Mesendoderm (in vitro differentiated cells): ENCODE data around the gene LRP3.

Experiments used
- DNase-seq: peaks from one replicate; pipeline ENCODE4 v3.0.0; 2013
- H2AK5ac ChIP-seq: 2 replicates; pipeline ENCODE4 v1.6.1; 2013; ENCODE audit warnings: low read length, inconsistent platforms
- H2BK120ac ChIP-seq: 2 replicates; pipeline ENCODE4 v1.6.1; 2013; ENCODE audit warnings: low read depth, mild to moderate bottlenecking, low read length, moderate library complexity, mixed read lengths
- H2BK15ac ChIP-seq: replicated peaks from 2 replicates; pipeline ENCODE4 v1.6.1; 2013; ENCODE audit warnings: low read depth, mild to moderate bottlenecking, moderate library complexity
- H2BK5ac ChIP-seq: 2 replicates; pipeline ENCODE4 v1.6.1; 2013; ENCODE audit warnings: low read length, inconsistent platforms
- H3K18ac ChIP-seq: 2 replicates; pipeline ENCODE4 v1.6.1; 2013; ENCODE audit warnings: mild to moderate bottlenecking, low read length, mixed read lengths
- H3K23ac ChIP-seq: one replicate; pipeline ENCODE4 v1.6.1; 2013; ENCODE audit warnings: low read length
- H3K27ac ChIP-seq: 2 replicates; pipeline ENCODE4 v1.5.1; 2013; ENCODE audit warnings: low read depth, mild to moderate bottlenecking, inconsistent platforms, low read length, moderate library complexity
- H3K27me3 ChIP-seq: 2 replicates; pipeline ENCODE4 v1.6.1; 2013; ENCODE audit warnings: low read length, control low read depth, mild to moderate bottlenecking, inconsistent platforms; ENCODE audit not compliant: insufficient read depth, poor library complexity
- H3K36me3 ChIP-seq: 2 replicates; pipeline ENCODE4 v1.6.1; 2013; ENCODE audit warnings: low read length, inconsistent platforms; ENCODE audit not compliant: control insufficient read depth, insufficient read depth
- H3K4ac ChIP-seq: one replicate; pipeline ENCODE4 v1.6.1; 2013; ENCODE audit warnings: low read depth, mild to moderate bottlenecking, low read length, moderate library complexity
- H3K4me1 ChIP-seq: 2 replicates; pipeline ENCODE4 v1.6.1; 2013; ENCODE audit warnings: low read depth, low read length, inconsistent platforms; ENCODE audit not compliant: control insufficient read depth
- H3K4me2 ChIP-seq: 2 replicates; pipeline ENCODE4 v1.6.1; 2013; ENCODE audit warnings: low read length
- H3K4me3 ChIP-seq: 2 replicates; pipeline ENCODE4 v1.5.1; 2013; ENCODE audit warnings: mild to moderate bottlenecking, low read length
- H3K56ac ChIP-seq: one replicate; pipeline ENCODE4 v1.6.1; 2013; ENCODE audit warnings: low read length
- H3K79me1 ChIP-seq: 2 replicates; pipeline ENCODE4 v1.6.1; 2013; ENCODE audit warnings: low read length, inconsistent platforms
- H3K79me2 ChIP-seq: 2 replicates; pipeline ENCODE4 v1.6.1; 2013; ENCODE audit warnings: mild to moderate bottlenecking, low read length; ENCODE audit not compliant: control insufficient read depth, insufficient read depth
- H3K9ac ChIP-seq: 2 replicates; pipeline ENCODE4 v1.6.1; 2013; ENCODE audit warnings: low read length, inconsistent platforms
- H4K5ac ChIP-seq: one replicate; pipeline ENCODE4 v1.6.1; 2013; ENCODE audit warnings: low read length
- H4K8ac ChIP-seq: one replicate; pipeline ENCODE4 v1.6.1; 2013; ENCODE audit warnings: low read depth, mild to moderate bottlenecking, control low read depth, low read length, moderate library complexity
- WGBS: extraction: QIAGEN DNeasy Blood & Tissue Kit; methylation state at CpG from one replicate; pipeline ENCODE4 v1.1.7; 2013; ENCODE audit warnings: low lambda C conversion rate, missing lambda C conversion rate; ENCODE audit not compliant: insufficient coverage; ENCODE audit errors: extremely low coverage; 5-methylcytosine and 5-hydroxymethylcytosine counted together

Gene LRP3

DNA sequence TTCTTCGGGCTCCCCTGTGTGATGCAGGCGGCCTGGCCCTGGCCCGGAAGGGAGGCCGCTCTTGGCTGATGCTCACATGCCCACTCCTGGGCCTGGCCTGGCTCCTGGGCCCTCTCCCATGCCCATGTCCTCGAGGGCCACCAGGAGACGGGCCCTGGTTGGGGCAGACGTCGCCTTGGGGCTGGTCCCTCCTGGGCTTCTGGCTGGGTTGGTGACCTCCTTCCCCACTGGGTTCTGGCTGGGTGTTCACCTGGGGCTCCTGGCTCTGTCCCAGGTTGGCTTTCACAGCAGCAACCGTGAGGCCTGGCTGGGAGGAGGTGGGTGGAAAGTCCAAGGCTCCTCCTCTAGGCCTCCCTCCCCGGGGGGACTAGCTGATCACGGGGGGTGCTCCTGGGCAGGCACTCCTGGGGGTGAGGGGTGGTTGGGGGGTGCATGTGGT lies 47.0 kb downstream of the LRP3 start:
- WGBS = no CpG with 5 or more reads among the region's 11 CpGs
- H3K4me2 ChIP-seq = no peak overlapping the region
- no peaks in the 10 kb centered on the region for H3K79me2 ChIP-seq
- H3K27me3 ChIP-seq = no peaks in the 10 kb centered on the region
- no peak overlapping the region for H3K9ac ChIP-seq
- H3K56ac ChIP-seq = no peak overlapping the region
- H3K4me1 ChIP-seq = no peaks in the 10 kb centered on the region
- H2BK120ac ChIP-seq = no peak overlapping the region
- no peak for DNase-seq
- H3K4me3 ChIP-seq = no peak overlapping the region
- H3K23ac ChIP-seq = no peak overlapping the region
- no peaks in the 10 kb centered on the region for H3K36me3 ChIP-seq
- no peaks in the 10 kb centered on the region for H3K79me1 ChIP-seq
- no peak overlapping the region for H2AK5ac ChIP-seq
- H3K27ac ChIP-seq = no peak overlapping the region
- H4K5ac ChIP-seq = no peak overlapping the region
- H3K4ac ChIP-seq = no peak overlapping the region
- H2BK15ac ChIP-seq = no peak overlapping the region
- no peak overlapping the region for H2BK5ac ChIP-seq
- H4K8ac ChIP-seq = no peak overlapping the region
- no peak overlapping the region for H3K18ac ChIP-seq

GRCh38 chr19:33241530-33242101 lies 47.5 kb downstream of the LRP3 start:
- H3K4me3 ChIP-seq = no peak overlapping the region
- WGBS = no CpG with 5 or more reads among the region's 22 CpGs
- no peak overlapping the region for H3K23ac ChIP-seq
- H3K56ac ChIP-seq = no peak overlapping the region
- no peak overlapping the region for H3K4ac ChIP-seq
- no peaks in the 10 kb centered on the region for H3K36me3 ChIP-seq
- H3K4me1 ChIP-seq = no peaks in the 10 kb centered on the region
- H2BK15ac ChIP-seq = no peak overlapping the region
- H3K9ac ChIP-seq = no peak overlapping the region
- no peak overlapping the region for H3K18ac ChIP-seq
- H3K4me2 ChIP-seq = no peak overlapping the region
- no peak overlapping the region for H2BK5ac ChIP-seq
- H2AK5ac ChIP-seq = no peak overlapping the region
- no peaks in the 10 kb centered on the region for H3K79me1 ChIP-seq
- no peak overlapping the region for H2BK120ac ChIP-seq
- no peak overlapping the region for H3K27ac ChIP-seq
- no peaks in the 10 kb centered on the region for H3K79me2 ChIP-seq
- H3K27me3 ChIP-seq = no peaks in the 10 kb centered on the region
- peak; percentile 11 for DNase-seq
- no peak overlapping the region for H4K8ac ChIP-seq
- no peak overlapping the region for H4K5ac ChIP-seq

- Histone ChIP-seq H2BK5ac (no peak overlapping the region), H4K8ac (no peak overlapping the region), H2BK15ac (no peak overlapping the region), H3K79me1 (no peaks in the 10 kb centered on the region), H3K79me2 (no peaks in the 10 kb centered on the region), H2AK5ac (no peak overlapping the region), H3K23ac (no peak overlapping the region), H3K27ac (no peak overlapping the region), H3K56ac (no peak overlapping the region), H3K9ac (no peak overlapping the region), H3K4me3 (no peak overlapping the region), H3K36me3 (no peaks in the 10 kb centered on the region), H3K4me2 (no peak overlapping the region), H3K4me1 (no peaks in the 10 kb centered on the region), H2BK120ac (no peak overlapping the region), H3K18ac (no peak overlapping the region), H3K27me3 (no peaks in the 10 kb centered on the region), H4K5ac (no peak overlapping the region), H3K4ac (no peak overlapping the region)
- no CpG with 5 or more reads among the region's 10 CpGs for WGBS
- no peak for DNase-seq
These were observed 48.0 kb downstream of the LRP3 start for GRCh38 chr19:33242131-33242530.

DNA sequence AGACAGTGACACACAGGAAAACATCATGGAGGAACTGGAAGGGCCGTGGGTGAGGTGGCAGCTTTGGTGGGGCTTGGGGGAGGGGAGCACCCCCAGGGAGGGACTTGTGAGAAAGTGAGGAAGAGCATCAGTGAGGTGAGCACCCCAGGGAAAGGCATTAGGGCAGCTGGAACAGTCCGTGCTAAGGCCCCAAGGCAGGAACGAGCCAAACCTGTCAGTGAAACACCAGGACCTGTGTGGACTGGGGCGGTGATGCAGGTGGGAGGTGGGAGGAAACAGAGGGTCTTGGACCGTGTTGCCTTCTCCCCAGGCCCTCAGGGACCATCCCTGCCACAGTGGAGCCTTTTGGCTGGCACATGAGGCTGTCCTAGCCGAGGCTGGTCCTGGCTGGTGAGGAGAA lies 48.8 kb downstream of the LRP3 start:
- H3K9ac ChIP-seq = no peak overlapping the region
- no peaks in the 10 kb centered on the region for H3K79me2 ChIP-seq
- no peak for DNase-seq
- H3K4ac ChIP-seq = no peak overlapping the region
- no peak overlapping the region for H3K4me3 ChIP-seq
- H3K4me1 ChIP-seq = no peaks in the 10 kb centered on the region
- no peak overlapping the region for H2AK5ac ChIP-seq
- no peak overlapping the region for H2BK15ac ChIP-seq
- no peak overlapping the region for H3K23ac ChIP-seq
- H3K56ac ChIP-seq = no peak overlapping the region
- no peaks in the 10 kb centered on the region for H3K79me1 ChIP-seq
- no peak overlapping the region for H4K5ac ChIP-seq
- H3K4me2 ChIP-seq = no peak overlapping the region
- H3K36me3 ChIP-seq = no peaks in the 10 kb centered on the region
- H2BK5ac ChIP-seq = no peak overlapping the region
- H4K8ac ChIP-seq = no peak overlapping the region
- H3K18ac ChIP-seq = no peak overlapping the region
- no peaks in the 10 kb centered on the region for H3K27me3 ChIP-seq
- no CpG with 5 or more reads among the region's 6 CpGs for WGBS
- no peak overlapping the region for H2BK120ac ChIP-seq
- H3K27ac ChIP-seq = no peak overlapping the region

DNA sequence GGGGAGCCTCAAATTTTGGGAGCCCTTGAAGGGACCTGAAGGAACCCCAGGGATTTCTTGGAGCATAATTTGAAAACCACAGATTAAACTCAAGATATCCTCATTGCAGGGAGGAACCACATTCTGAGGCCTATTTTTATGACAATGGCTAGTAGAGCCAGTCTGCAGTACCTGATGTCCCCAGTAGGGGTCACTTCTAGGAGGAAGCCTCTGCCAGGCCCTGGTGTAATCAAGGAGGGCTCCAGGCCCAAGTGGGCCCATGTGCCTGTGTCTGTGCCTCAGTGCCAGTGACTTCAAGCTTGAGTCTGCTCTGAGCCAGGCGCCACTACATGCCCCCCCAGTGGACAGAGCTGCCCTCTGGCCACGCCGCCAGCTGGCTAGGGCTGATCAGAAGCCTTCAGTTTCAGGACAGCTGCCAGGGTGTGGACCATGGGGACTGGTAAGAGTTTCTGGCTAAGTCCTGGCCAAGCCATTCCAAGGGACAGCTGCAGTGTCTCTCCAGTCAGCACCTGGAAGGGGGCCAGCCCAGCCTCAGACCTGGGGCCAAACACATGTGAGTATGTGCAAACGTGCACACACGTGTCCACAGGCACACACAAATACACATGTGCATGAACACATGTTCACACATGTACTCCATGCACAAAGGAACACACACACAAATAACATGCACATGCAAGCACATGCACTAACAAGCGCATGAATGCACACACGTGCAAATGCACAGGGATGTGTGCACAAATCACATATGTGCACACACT lies 52.0 kb downstream of the LRP3 start:
- no CpG with 5 or more reads among the region's 7 CpGs for WGBS

More for the DNA sequence above, 52.0 kb downstream of the LRP3 start:
- H3K23ac ChIP-seq = no peak overlapping the region
- no peak overlapping the region for H3K27ac ChIP-seq
- no peaks in the 10 kb centered on the region for H3K4me1 ChIP-seq
- no peaks in the 10 kb centered on the region for H3K79me1 ChIP-seq
- DNase-seq = peak; percentile 23
- no peak overlapping the region for H3K56ac ChIP-seq
- no peak overlapping the region for H3K4me3 ChIP-seq
- no peak overlapping the region for H3K18ac ChIP-seq
- no peak overlapping the region for H4K5ac ChIP-seq
- no peak overlapping the region for H2BK120ac ChIP-seq
- no peaks in the 10 kb centered on the region for H3K36me3 ChIP-seq
- H3K4me2 ChIP-seq = no peak overlapping the region
- H3K4ac ChIP-seq = no peak overlapping the region
- H3K27me3 ChIP-seq = no peaks in the 10 kb centered on the region
- H2BK15ac ChIP-seq = no peak overlapping the region
- H3K9ac ChIP-seq = no peak overlapping the region
- H2BK5ac ChIP-seq = no peak overlapping the region
- no peak overlapping the region for H4K8ac ChIP-seq
- H2AK5ac ChIP-seq = no peak overlapping the region
- H3K79me2 ChIP-seq = no peaks in the 10 kb centered on the region
